Fibroblast of lung (primary cell): ENCODE data around the gene SPRED2. TPM values are rescaled to one million over a fixed set of nuclear protein-coding genes. Genes with fewer than 3 reads are reported as not detected.

Experiments used
- DNase-seq, 2 donors: peaks; one replicate each; pipeline versions ENCODE4 v3.0.0 to v3.0.0-alpha.2; 2010; ENCODE audit warnings: low read depth in 2 of 2
- H2AFZ ChIP-seq: 2 replicates; pipeline ENCODE4 v1.5.1; 2012; ENCODE audit warnings: low read length, control low read depth, inconsistent platforms
- H3K27ac ChIP-seq: 2 replicates; pipeline ENCODE4 v1.5.1; 2011; ENCODE audit warnings: low read length, control low read depth; ENCODE audit not compliant: insufficient read depth
- H3K27me3 ChIP-seq: 2 replicates; pipeline ENCODE4 v1.5.1; 2011; ENCODE audit warnings: mild to moderate bottlenecking, low read length; ENCODE audit not compliant: control insufficient read depth, insufficient read depth
- H3K36me3 ChIP-seq: 2 replicates; pipeline ENCODE4 v1.5.1; 2011; ENCODE audit warnings: low read length; ENCODE audit not compliant: control insufficient read depth, insufficient read depth
- H3K4me1 ChIP-seq: 2 replicates; pipeline ENCODE4 v1.5.1; 2011; ENCODE audit warnings: low read length; ENCODE audit not compliant: control insufficient read depth, insufficient read depth; ENCODE audit errors: extremely low read depth
- H3K4me2 ChIP-seq: 2 replicates; pipeline ENCODE4 v1.5.1; 2011; ENCODE audit warnings: low read length, control low read depth; ENCODE audit not compliant: insufficient read depth; ENCODE audit errors: extremely low read depth
- H3K4me3 ChIP-seq, 4 experiments: fragments of 200-600 bp in 1 of 4; sonication (generic) in 1 of 4; replicated peaks in 1 of 4; 2 replicates each; pipeline ENCODE4 v1.5.1; 2011 to 2016; ENCODE audit warnings: low read length in 4 of 4, low read depth in 3 of 4, mild to moderate bottlenecking in 3 of 4, control low read depth in 2 of 4, inconsistent platforms in 1 of 4, mixed read lengths in 1 of 4; ENCODE audit not compliant: insufficient read depth in 1 of 4; ENCODE audit errors: control extremely low read depth in 1 of 4
- H3K79me2 ChIP-seq: 2 replicates; pipeline ENCODE4 v1.5.1; 2012; ENCODE audit warnings: mild to moderate bottlenecking, low read length, inconsistent platforms; ENCODE audit not compliant: control insufficient read depth, insufficient read depth
- H3K9ac ChIP-seq: 2 replicates; pipeline ENCODE4 v1.5.1; 2011; ENCODE audit warnings: mild to moderate bottlenecking, low read length, control low read depth; ENCODE audit not compliant: insufficient read depth
- H3K9me3 ChIP-seq: 2 replicates; pipeline ENCODE4 v1.5.1; 2012; ENCODE audit warnings: low read depth, low read length; ENCODE audit not compliant: control insufficient read depth, insufficient read depth
- H4K20me1 ChIP-seq: 2 replicates; pipeline ENCODE4 v1.5.1; 2011; ENCODE audit warnings: low read length; ENCODE audit not compliant: control insufficient read depth, insufficient read depth; ENCODE audit errors: extremely low read depth
- EZH2 ChIP-seq: IDR thresholded peaks from 2 replicates; pipeline ENCODE4 v1.5.1; 2012; ENCODE audit warnings: low read length, control low read depth, mild to moderate bottlenecking; ENCODE audit errors: missing control alignments
- polyA plus RNA-seq, 2 donors: library from polyadenylated mRNA; depleted of rRNA in 1 of 2; stranded (reverse) in 1 of 2; unstranded in 1 of 2; fragments of >200 nt; gene quantifications; 2 replicates each; pipeline ENCODE4 v1.2.1, GENCODE V29; 2011 to 2012; ENCODE audit warnings: missing spikeins in 1 of 2
- total RNA-seq: library from RNA; depleted of rRNA; stranded (reverse); fragments of >200 nt; gene quantifications from 2 replicates; pipeline ENCODE4 v1.2.1, GENCODE V29; 2014
- TF ChIP-seq, protein P1 (sequence below), 2 donors: IDR thresholded peaks in 1 of 2; conservative IDR thresholded peaks in 1 of 2; 1 replicate in 1 of 2; 2 replicates in 1 of 2; pipeline ENCODE4 v1.5.1; 2011 to 2012; ENCODE audit warnings: low read length in 2 of 2, control low read depth in 1 of 2, inconsistent platforms in 1 of 2, low read depth in 1 of 2, mild to moderate bottlenecking in 1 of 2

SPRED2 gene
- total and polyA plus RNA-seq, 2 donors (not counting 1 experiment from before 2014, with no cell fraction given) = 9.4 to 26.1 TPM

GRCh38 chr2:65442420-65443020 lies 10.1 kb upstream of the SPRED2 start:
- Histone ChIP-seq H3K36me3 (no peaks in the 10 kb centered on the region), H3K27me3 (no peaks in the 10 kb centered on the region), H2AFZ (no peak overlapping the region), H3K4me2 (no peak overlapping the region), H3K9me3 (no peaks in the 10 kb centered on the region), H3K4me1 (peaks cover 2% of the 10 kb centered on the region), H3K27ac (no peak overlapping the region), H3K79me2 (no peaks in the 10 kb centered on the region), H4K20me1 (no peaks in the 10 kb centered on the region), H3K4me3 (no peak overlapping the region), H3K9ac (no peak overlapping the region)
- no peak for TF ChIP-seq EZH2
- TF ChIP-seq, protein P1, sequence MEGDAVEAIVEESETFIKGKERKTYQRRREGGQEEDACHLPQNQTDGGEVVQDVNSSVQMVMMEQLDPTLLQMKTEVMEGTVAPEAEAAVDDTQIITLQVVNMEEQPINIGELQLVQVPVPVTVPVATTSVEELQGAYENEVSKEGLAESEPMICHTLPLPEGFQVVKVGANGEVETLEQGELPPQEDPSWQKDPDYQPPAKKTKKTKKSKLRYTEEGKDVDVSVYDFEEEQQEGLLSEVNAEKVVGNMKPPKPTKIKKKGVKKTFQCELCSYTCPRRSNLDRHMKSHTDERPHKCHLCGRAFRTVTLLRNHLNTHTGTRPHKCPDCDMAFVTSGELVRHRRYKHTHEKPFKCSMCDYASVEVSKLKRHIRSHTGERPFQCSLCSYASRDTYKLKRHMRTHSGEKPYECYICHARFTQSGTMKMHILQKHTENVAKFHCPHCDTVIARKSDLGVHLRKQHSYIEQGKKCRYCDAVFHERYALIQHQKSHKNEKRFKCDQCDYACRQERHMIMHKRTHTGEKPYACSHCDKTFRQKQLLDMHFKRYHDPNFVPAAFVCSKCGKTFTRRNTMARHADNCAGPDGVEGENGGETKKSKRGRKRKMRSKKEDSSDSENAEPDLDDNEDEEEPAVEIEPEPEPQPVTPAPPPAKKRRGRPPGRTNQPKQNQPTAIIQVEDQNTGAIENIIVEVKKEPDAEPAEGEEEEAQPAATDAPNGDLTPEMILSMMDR (conservative IDR thresholded peaks at IDR 0.05 in 1 of 2, IDR thresholded peaks at IDR 0.05 in 1 of 2; ENCODE audit: low read depth in 1 of 2, low read length in 2 of 2) = no peak
- DNase-seq = no peak

GRCh38 chr2:65438137-65438899 lies 5.9 kb upstream of the SPRED2 start:
- no peak for TF ChIP-seq EZH2
- TF ChIP-seq, protein P1 (conservative IDR thresholded peaks at IDR 0.05 in 1 of 2, IDR thresholded peaks at IDR 0.05 in 1 of 2; ENCODE audit: low read depth in 1 of 2, low read length in 2 of 2) = no peak
- peaks cover 4% of the 10 kb centered on the region for H3K4me1 ChIP-seq
- no peaks in the 10 kb centered on the region for H3K36me3 ChIP-seq
- H3K9me3 ChIP-seq = no peaks in the 10 kb centered on the region
- no peaks in the 10 kb centered on the region for H4K20me1 ChIP-seq
- no peak overlapping the region for H2AFZ ChIP-seq
- H3K27ac ChIP-seq = no peak overlapping the region
- H3K4me3 ChIP-seq = no peak overlapping the region
- H3K4me2 ChIP-seq = no peak overlapping the region
- H3K9ac ChIP-seq = no peak overlapping the region
- no peaks in the 10 kb centered on the region for H3K79me2 ChIP-seq
- no peak for DNase-seq
- no peaks in the 10 kb centered on the region for H3K27me3 ChIP-seq

DNA sequence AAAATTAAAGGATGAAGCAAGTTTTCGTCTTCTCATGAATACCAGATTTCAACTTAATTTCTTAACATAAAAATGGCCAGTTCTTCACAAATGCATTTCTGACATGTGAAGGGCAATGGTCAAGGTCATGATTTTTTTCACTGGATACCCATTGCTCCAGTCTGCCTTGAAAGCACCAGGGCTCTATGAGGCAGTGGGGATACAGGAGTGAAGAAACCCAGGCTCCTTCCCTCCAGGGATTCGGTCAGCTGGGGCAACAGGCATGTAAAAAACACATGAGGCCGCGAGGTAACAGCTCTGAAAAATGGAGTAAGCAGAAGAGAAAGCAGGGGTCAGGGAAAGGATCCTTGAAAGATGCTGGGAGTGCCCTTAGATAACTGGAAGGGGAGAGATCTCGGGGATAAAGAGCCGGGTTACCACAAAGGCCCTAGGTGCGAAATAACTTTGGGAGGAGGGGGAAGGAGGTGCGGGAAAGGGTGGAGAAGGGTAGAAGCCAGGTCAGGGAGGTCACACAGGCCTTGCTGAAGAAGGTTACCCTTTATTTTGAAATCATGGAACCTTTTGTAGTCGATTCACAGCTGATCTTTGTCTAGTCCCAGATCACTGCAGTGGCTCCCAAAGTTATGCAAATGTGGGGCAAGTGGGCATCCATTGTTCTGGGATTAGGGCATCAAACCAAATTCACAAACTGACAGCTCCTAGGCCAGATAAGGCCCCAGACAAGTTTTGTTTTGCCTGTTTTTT lies 5.2 kb upstream of the SPRED2 start:
- no peak for DNase-seq
- no peaks in the 10 kb centered on the region for H3K9me3 ChIP-seq
- H3K27me3 ChIP-seq = no peaks in the 10 kb centered on the region
- H3K36me3 ChIP-seq = no peaks in the 10 kb centered on the region
- TF ChIP-seq EZH2 = no peak
- TF ChIP-seq, protein P1 (conservative IDR thresholded peaks at IDR 0.05 in 1 of 2, IDR thresholded peaks at IDR 0.05 in 1 of 2; ENCODE audit: low read depth in 1 of 2, low read length in 2 of 2) = no peak
- H3K9ac ChIP-seq = no peak overlapping the region
- H3K4me1 ChIP-seq = peaks cover 4% of the 10 kb centered on the region
- H3K27ac ChIP-seq = peak overlapping the region; percentile 91
- H3K4me2 ChIP-seq = peak overlapping the region; percentile 82
- H3K79me2 ChIP-seq = peaks cover 4% of the 10 kb centered on the region
- H4K20me1 ChIP-seq = no peaks in the 10 kb centered on the region
- H3K4me3 ChIP-seq = peak overlapping the region in 3 of 4 experiments; percentile 45 to 80 (median 69)
- H2AFZ ChIP-seq = no peak overlapping the region
